Stimulated activated CD4-positive, alpha-beta T cell treated with anti-CD3 and anti-CD28 coated beads, Interleukin-4, amount 100 ng/mL, for 48 hours (primary cell): ENCODE results near the gene TOM1L1.
A peak's percentile ranks its signal among the peaks of the same experiment; 100 is the strongest.
"Not testable (repeated sequence)": the region's sequence is repeated elsewhere in the genome, so short reads cannot be mapped to it uniquely, and the experiment has no call there.

ENCODE experiments used
- DNase-seq, 2 donors: peaks; one replicate each; pipeline ENCODE4 v3.0.0-alpha.2; 2020; ENCODE audit warnings: low read depth in 2 of 2

Gene TOM1L1

GRCh38 chr17:54900457-54901229, at the start of gene TOM1L1:
Gene TOM1L1 (plus strand): TSS chr17:54900852. CDS start chr17:54900866, 14 bp downstream.
- DNase-seq, result peak; percentile 15 to 24

- DNase-seq, result no peak
Observed at GRCh38 chr17:54859187-54859586, 41.5 kb upstream of the TOM1L1 start.

- DNase-seq, result no peak
Observed at GRCh38 chr17:54860617-54861470, 39.8 kb upstream of the TOM1L1 start.

- DNase-seq, result no peak
Observed at GRCh38 chr17:54861471-54861983, 39.1 kb upstream of the TOM1L1 start.

GRCh38 chr17:54863176-54863575, 37.5 kb upstream of the TOM1L1 start:
- DNase-seq, result no peak

- no peak for DNase-seq
Observed at GRCh38 chr17:54864070-54864469, 36.6 kb upstream of the TOM1L1 start.

GRCh38 chr17:54864636-54865356, 35.9 kb upstream of the TOM1L1 start:
- no peak for DNase-seq

GRCh38 chr17:54867634-54868033, 33.0 kb upstream of the TOM1L1 start:
- DNase-seq, result no peak

GRCh38 chr17:54870671-54871175, 29.9 kb upstream of the TOM1L1 start:
- DNase-seq, result no peak

GRCh38 chr17:54875906-54876305, 24.7 kb upstream of the TOM1L1 start:
- not testable (repeated sequence) for DNase-seq

- DNase-seq, result no peak
Observed at GRCh38 chr17:54876656-54877195, 23.9 kb upstream of the TOM1L1 start.

GRCh38 chr17:54881255-54881972, 19.2 kb upstream of the TOM1L1 start:
- no peak for DNase-seq

GRCh38 chr17:54882371-54882770, 18.3 kb upstream of the TOM1L1 start:
- no peak for DNase-seq

GRCh38 chr17:54882950-54883349, 17.7 kb upstream of the TOM1L1 start:
- DNase-seq, result no peak

GRCh38 chr17:54883939-54884338, 16.7 kb upstream of the TOM1L1 start:
- no peak for DNase-seq

- no peak for DNase-seq
Observed at GRCh38 chr17:54887787-54888186, 12.9 kb upstream of the TOM1L1 start.

- DNase-seq, result no peak
Observed at GRCh38 chr17:54888254-54888653, 12.4 kb upstream of the TOM1L1 start.

- DNase-seq, result no peak
Observed at GRCh38 chr17:54888981-54889380, 11.7 kb upstream of the TOM1L1 start.

GRCh38 chr17:54891176-54891821, 9.4 kb upstream of the TOM1L1 start:
- DNase-seq, result no peak

GRCh38 chr17:54892360-54892759, 8.3 kb upstream of the TOM1L1 start:
- DNase-seq, result no peak
